D721Med (cell line): Measurements from ENCODE around the gene COL15A1.

ENCODE experiments used
- DNase-seq: peaks from one replicate; pipeline ENCODE4 v3.0.0; 2011; ENCODE audit warnings: low spot score; ENCODE audit not compliant: insufficient read length
- FAIRE-seq: peaks from 2 replicates; lab custom pipeline; 2011; peaks lifted over from hg19 to GRCh38; lab: Jason Lieb, UNC
- TF ChIP-seq, protein P1 (sequence below): IDR thresholded peaks from 2 replicates; pipeline ENCODE4 v1.5.1; 2012; ENCODE audit warnings: mild to moderate bottlenecking, control low read depth; ENCODE audit not compliant: insufficient read depth; ENCODE audit errors: missing control alignments

Gene COL15A1

DNA sequence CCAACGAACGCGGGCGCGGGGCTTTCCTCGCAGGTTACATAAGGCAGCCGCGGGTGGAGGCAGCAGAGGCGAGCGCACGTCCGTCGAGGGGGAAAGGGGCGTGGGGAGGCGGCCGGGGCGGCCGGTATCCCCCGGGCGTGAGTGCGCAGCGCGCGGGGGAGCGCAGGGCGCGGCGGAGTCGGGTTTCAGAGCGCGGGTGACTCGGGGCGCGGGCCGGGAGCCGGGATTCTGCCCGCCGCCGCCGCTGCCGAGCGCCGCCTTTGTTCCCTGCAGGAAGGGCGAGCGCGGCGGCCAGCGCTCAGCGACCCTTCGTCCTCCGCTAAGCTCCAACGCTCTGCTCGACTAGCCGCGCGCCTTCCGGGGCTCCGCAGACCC lies at the start of gene COL15A1:
Gene COL15A1, plus strand, starts transcription at position 226 of the 375 bp plus-strand sequence. CDS start 155 bp downstream, outside the sequence.
- TF ChIP-seq, protein P1, sequence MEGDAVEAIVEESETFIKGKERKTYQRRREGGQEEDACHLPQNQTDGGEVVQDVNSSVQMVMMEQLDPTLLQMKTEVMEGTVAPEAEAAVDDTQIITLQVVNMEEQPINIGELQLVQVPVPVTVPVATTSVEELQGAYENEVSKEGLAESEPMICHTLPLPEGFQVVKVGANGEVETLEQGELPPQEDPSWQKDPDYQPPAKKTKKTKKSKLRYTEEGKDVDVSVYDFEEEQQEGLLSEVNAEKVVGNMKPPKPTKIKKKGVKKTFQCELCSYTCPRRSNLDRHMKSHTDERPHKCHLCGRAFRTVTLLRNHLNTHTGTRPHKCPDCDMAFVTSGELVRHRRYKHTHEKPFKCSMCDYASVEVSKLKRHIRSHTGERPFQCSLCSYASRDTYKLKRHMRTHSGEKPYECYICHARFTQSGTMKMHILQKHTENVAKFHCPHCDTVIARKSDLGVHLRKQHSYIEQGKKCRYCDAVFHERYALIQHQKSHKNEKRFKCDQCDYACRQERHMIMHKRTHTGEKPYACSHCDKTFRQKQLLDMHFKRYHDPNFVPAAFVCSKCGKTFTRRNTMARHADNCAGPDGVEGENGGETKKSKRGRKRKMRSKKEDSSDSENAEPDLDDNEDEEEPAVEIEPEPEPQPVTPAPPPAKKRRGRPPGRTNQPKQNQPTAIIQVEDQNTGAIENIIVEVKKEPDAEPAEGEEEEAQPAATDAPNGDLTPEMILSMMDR: no peak
- DNase-seq (no peak), FAIRE-seq (no peak)

DNA sequence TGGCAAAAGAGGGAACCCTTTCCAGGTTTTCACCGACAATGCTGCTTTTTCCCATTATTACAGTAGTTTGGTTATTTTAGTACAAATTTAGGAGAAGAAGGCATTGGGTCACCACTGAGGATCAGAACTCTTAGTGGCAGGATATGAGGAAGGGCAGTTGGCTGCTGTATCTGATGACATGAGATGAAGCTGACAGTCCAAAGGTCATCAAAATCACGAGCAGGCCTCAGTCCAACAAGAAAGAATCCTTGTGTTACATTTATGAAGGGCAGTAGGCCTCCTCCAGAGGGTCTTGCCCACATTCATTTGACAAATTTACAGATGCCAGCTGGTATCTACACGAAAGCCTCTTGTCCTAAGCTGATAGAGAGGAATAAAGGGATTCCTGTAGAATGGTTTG lies 49.5 kb upstream of the COL15A1 start:
- TF ChIP-seq, protein P1: no peak
- DNase-seq (no peak), FAIRE-seq (no peak)

DNA sequence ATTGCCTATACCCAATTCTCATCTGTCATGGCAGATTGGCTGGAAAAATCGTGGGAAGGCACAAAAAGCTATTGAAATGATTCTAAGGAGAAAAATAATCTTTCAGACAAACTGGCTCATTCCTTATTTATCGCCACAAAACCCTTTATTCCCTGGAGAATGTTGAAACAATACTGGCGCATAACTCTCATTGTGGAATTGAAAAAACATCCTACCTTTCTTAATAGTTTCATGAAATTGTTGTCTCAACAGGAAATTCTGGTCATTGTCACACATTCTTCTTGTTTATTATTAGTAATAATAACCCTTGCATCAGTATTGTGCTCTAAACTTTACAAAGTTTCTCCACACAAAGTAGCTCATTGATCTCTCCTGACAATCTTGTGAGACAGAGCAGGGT lies 48.9 kb upstream of the COL15A1 start:
- TF ChIP-seq, protein P1: no peak
- DNase-seq: no peak
- FAIRE-seq: no peak

DNA sequence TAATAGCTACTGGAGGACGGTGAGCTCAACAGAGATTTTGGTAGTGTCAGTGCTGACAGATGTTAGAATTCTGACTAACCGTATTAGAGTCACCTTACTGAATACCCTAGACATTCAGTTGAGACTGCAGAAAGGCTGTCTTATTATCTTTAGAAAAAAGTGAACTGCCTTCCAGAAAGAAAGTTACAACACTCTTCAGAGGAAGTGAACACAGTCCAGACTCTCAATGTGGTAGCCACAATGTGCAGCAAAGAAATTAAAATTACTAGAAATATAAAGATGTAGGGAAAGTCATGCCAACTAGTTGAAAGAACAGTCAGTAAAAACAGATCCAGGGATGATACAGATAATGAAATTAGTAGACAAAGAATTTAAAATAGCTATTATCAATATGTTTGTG lies 47.1 kb upstream of the COL15A1 start:
- FAIRE-seq (no peak), DNase-seq (no peak)
- TF ChIP-seq, protein P1: no peak

DNA sequence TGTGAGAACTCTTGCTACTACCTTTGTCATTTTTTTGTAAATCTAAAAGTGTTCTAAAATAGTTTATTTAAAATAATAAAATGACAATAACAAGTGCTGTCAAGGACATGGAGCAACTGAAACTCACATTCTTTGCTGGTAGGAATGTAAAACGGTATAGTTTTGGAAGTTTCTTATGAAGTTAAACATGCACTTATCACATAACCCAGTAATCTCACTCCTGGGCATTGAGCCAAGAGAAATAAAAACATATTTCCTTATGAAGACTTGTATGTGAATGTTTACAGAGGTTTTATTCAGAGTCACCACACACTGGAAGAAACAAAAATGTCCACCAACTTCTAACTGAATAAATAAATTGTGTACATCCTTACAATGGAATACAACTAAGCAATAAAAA lies 46.0 kb upstream of the COL15A1 start:
- FAIRE-seq: no peak
- DNase-seq: no peak
- TF ChIP-seq, protein P1: no peak

DNA sequence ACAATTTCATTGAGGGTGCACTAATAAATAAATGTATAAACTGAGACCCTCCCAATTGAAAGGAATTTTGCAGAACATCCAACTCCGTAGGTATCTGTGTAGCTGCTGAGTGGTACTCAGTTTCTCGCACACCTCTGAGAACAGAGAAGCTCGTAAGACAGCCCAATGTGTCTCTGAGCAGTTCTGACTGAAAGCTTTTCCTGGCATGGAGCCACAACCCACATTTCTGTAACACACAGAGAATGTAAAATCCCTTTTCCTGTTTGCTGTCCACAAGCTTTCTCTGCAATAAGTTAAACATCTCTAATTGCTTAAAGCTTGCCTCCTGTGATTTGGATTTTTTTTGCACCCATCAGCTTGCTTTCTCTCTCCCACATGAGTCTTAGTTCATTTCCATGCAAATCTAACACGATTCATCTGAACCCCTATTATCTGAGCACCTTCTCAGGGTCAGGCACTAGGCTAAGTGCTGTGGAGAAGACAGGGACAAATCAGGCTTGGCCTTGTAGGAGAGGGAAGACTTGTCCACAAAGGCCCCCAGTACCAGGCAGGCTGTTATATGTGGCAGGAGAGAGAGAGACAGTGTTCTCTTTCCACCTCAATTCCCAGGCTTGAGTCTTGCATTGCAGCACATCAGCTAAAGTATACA lies 44.2 kb upstream of the COL15A1 start:
- no peak for FAIRE-seq
- TF ChIP-seq, protein P1: no peak
- DNase-seq: no peak

DNA sequence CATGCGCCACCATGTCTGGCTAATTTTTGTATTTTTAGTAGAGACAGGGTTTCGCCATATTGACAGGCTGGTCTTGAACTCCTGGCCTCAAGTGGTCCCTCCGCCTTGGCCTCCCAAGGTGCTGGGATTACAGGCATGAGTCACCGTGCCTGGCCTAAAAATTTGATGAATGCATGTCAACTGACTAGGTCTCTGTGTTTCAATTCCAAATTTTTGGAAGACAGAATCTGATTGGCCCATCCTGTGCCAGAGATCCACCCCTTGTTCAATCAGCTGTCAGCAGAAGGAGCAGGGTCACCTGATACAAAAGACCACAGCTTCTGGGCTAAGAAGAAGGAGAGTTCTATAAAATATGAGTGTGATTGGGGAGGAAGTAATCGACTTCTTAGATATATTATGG lies 43.5 kb upstream of the COL15A1 start:
- FAIRE-seq (no peak), DNase-seq (no peak)
- TF ChIP-seq, protein P1: no peak
